ENCODE results near the gene TIA1.

- TF ChIP-seq, protein P1, sequence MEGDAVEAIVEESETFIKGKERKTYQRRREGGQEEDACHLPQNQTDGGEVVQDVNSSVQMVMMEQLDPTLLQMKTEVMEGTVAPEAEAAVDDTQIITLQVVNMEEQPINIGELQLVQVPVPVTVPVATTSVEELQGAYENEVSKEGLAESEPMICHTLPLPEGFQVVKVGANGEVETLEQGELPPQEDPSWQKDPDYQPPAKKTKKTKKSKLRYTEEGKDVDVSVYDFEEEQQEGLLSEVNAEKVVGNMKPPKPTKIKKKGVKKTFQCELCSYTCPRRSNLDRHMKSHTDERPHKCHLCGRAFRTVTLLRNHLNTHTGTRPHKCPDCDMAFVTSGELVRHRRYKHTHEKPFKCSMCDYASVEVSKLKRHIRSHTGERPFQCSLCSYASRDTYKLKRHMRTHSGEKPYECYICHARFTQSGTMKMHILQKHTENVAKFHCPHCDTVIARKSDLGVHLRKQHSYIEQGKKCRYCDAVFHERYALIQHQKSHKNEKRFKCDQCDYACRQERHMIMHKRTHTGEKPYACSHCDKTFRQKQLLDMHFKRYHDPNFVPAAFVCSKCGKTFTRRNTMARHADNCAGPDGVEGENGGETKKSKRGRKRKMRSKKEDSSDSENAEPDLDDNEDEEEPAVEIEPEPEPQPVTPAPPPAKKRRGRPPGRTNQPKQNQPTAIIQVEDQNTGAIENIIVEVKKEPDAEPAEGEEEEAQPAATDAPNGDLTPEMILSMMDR (IDR thresholded peaks at IDR 0.05): no peak
- TF ChIP-seq POLR2A (IDR thresholded peaks at IDR 0.05): no peak
Observed at GRCh38 chr2:70204452-70204851, 44.0 kb downstream of the TIA1 start.

Data from thyroid gland (tissue), 4 donors.